Coronary artery (tissue), 2 donors: ENCODE measurements around the gene COL26A1.

Experiments
- DNase-seq: peaks from one replicate; pipeline ENCODE4 v3.0.0-alpha.2; 2017; ENCODE audit warnings: low spot score
- H3K27ac ChIP-seq, 2 donors: fragments of 200-600 bp; sonication (generic); one replicate each; pipeline ENCODE4 v1.5.1; 2016 to 2019
- H3K4me3 ChIP-seq: fragments of 200-600 bp; sonication (generic); 2 replicates; pipeline ENCODE4 v1.5.1; 2016; ENCODE audit warnings: mild to moderate bottlenecking, moderate library complexity
- CTCF ChIP-seq: fragments of 200-600 bp; sonication (generic); IDR thresholded peaks from one replicate; pipeline ENCODE4 v1.5.1; 2019; ENCODE audit warnings: antibody characterized with exemption

The COL26A1 gene

GRCh38 chr7:101564778-101565211 lies 202.1 kb downstream of the COL26A1 start:
- TF ChIP-seq CTCF: no peak
- H3K4me3 ChIP-seq: no peak overlapping the region
- peak; percentile 60 for DNase-seq

GRCh38 chr7:101565601-101566209 lies 203.0 kb downstream of the COL26A1 start:
- Histone ChIP-seq H3K4me3 (no peak overlapping the region), H3K27ac (no peak overlapping the region)
- DNase-seq: peak; percentile 36
- no peak for TF ChIP-seq CTCF

More at GRCh38 chr7:101564778-101565211, 202.1 kb downstream of the COL26A1 start:
- no peak overlapping the region for H3K27ac ChIP-seq

GRCh38 chr7:101567230-101567629 lies 204.6 kb downstream of the COL26A1 start:
- DNase-seq: no peak
- no peak for TF ChIP-seq CTCF
- H3K4me3 ChIP-seq: no peak overlapping the region
- no peak overlapping the region for H3K27ac ChIP-seq

GRCh38 chr7:101572156-101572555 lies 209.5 kb downstream of the COL26A1 start:
- no peak overlapping the region for H3K4me3 ChIP-seq
- TF ChIP-seq CTCF: no peak

GRCh38 chr7:101575168-101575567 lies 212.5 kb downstream of the COL26A1 start:
- H3K4me3 ChIP-seq: no peak overlapping the region
- DNase-seq: peak; percentile 12
- TF ChIP-seq CTCF: no peak
- H3K27ac ChIP-seq: no peak overlapping the region

More at GRCh38 chr7:101572156-101572555, 209.5 kb downstream of the COL26A1 start:
- DNase-seq: no peak
- no peak overlapping the region for H3K27ac ChIP-seq

- Histone ChIP-seq H3K27ac (no peak overlapping the region), H3K4me3 (no peak overlapping the region)
- DNase-seq: no peak
- no peak for TF ChIP-seq CTCF
Measured at GRCh38 chr7:101575721-101576120, 213.0 kb downstream of the COL26A1 start.

- peak; percentile 4 for DNase-seq
- no peak for TF ChIP-seq CTCF
- H3K4me3 ChIP-seq: no peak overlapping the region
- H3K27ac ChIP-seq: no peak overlapping the region
Measured at GRCh38 chr7:101576998-101577397, 214.3 kb downstream of the COL26A1 start.
